ENCODE data around the gene TESPA1.
"Not testable (repeated sequence)": the region's sequence is repeated elsewhere in the genome, so short reads cannot be mapped to it uniquely, and the experiment has no call there.

The TESPA1 gene

DNA sequence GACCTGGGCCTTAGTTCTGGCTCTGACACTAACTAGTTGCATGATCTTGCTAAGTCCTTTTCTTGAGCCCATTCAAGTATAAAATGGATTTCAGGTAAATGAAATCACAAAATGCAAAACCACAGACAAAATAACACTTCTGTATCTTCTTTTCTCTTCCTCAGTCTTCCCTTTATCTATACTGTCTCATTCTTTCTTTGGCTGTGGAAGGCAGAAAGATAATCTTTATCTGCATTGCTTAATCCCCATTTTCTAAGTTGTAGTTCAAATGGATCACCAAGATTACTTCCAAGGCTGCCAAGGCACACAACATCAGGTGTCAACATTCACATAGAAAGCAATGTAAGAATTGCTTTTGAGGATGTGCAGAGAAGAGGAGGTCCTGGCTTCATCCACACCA, 30.3 kb downstream of the TESPA1 start:
- H3K4me3 ChIP-seq (ENCODE audit: low read depth, low read length): no peak overlapping the region
- no peak for DNase-seq (ENCODE audit: low read depth)

DNA sequence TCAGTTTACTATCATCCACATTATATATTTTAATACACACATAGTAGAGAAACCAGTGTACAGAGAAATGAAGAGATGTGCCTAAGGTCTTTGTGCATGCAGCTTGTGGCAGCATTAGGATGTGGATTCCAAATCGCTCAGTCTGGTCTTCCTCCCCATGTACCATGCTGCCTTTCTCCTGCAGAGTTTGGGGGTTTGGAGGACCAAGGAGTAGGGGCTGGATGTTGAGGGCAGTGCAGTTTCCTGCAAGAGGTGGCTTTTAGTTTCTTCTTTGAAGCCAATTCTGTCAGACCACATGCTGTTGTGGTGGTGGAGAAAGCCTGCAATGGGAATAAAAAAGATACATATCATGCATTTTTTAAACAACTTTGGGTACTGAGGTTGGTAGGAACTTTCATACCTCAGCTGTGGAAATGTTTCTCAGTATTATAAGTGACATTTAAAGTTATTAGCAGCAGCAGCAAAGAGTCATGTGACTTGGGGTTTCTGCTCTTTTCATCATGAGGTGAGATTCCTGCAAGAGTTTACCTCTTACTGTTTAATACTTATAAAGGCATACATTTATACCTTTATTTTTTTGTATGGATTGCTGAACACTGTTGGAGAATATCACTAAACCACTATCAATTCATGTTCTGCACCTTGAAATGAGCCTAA, 34.4 kb downstream of the TESPA1 start:
- no peak overlapping the region for H3K4me3 ChIP-seq (ENCODE audit: low read depth, low read length)
- DNase-seq (ENCODE audit: low read depth): no peak

DNA sequence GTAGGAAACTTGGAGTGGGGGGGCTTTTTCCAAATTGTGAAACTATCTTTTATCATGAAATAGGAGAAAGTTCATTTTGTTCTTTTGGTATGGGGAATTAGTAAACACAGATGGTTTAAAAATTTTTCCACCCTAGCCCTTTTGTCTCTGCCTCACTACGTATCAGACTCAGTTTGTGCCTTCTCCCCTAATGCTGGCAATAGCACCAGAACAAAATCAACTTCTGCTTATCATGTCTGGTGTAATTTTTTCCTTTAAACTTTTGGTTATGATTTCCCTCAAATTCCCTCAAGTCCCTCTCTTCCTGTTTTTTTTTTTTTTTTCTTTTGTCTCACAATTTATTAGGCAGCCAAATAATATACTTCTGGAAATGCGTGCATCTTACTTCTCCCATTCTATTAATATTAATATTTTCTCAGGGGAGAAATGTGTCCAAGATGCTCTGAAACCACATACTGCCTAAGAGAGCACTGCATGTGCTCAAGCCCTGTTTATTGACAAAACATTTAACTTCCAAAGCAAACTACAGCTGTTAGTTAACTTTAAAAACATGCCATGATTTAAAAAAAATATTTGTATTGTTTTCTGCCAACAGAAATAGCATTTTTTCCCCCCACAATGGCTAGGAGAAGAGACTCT, 35.4 kb downstream of the TESPA1 start:
- H3K4me3 ChIP-seq (ENCODE audit: low read depth, low read length): no peak overlapping the region
- no peak for DNase-seq (ENCODE audit: low read depth)

- H3K4me3 ChIP-seq (ENCODE audit: low read depth, low read length): no peak overlapping the region
- DNase-seq (ENCODE audit: low read depth): no peak
These were observed 36.4 kb downstream of the TESPA1 start for GRCh38 chr12:54948171-54948570.

DNA sequence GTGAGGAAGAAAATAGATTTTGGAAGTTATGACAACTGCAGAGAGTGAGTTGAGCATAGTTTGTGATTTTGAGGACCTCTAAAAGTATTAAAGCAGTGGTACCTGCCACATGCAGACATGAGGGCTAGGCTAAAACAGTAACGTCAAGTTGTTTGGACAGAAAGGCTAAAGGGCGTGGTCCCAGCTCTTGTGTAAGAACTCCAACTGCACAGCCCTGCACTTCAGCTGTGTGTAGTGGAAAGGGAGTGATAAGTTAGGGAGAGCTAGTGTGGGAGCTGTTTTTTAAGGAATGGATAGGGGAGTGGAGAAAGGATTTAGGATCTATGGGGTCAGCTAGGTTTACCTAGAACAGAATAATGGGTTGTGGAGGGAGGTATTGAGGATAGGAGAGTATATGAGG, 39.5 kb downstream of the TESPA1 start:
- H3K4me3 ChIP-seq (ENCODE audit: low read depth, low read length): no peak overlapping the region
- DNase-seq (ENCODE audit: low read depth): no peak

GRCh38 chr12:54943292-54943691, 41.3 kb downstream of the TESPA1 start:
- H3K4me3 ChIP-seq (ENCODE audit: low read depth, low read length); DNase-seq (ENCODE audit: low read depth): not testable (repeated sequence)

DNA sequence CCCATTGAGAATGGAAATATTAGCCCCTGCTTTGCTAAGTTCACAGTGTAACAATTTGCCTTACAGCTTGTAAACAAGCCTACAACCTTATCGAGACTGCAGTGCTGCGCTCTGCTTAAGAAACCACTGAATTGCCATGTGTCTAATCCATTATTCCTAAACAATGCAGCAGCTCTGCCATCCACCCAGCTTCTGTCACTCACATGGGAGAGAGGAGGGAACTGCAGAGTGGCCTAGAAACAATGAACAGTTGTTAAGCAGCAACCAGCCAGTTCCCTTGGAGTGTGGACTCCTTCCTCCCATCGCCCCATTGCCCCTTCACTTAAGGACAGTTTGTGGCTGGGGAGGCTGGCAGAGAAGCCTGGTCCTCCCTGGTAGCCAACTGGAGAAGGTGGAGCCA, 42.9 kb downstream of the TESPA1 start:
- no peak for DNase-seq (ENCODE audit: low read depth)
- no peak overlapping the region for H3K4me3 ChIP-seq (ENCODE audit: low read depth, low read length)

GRCh38 chr12:54940727-54941315, 43.7 kb downstream of the TESPA1 start:
- H3K4me3 ChIP-seq (ENCODE audit: low read depth, low read length): no peak overlapping the region
- DNase-seq (ENCODE audit: low read depth): no peak

DNA sequence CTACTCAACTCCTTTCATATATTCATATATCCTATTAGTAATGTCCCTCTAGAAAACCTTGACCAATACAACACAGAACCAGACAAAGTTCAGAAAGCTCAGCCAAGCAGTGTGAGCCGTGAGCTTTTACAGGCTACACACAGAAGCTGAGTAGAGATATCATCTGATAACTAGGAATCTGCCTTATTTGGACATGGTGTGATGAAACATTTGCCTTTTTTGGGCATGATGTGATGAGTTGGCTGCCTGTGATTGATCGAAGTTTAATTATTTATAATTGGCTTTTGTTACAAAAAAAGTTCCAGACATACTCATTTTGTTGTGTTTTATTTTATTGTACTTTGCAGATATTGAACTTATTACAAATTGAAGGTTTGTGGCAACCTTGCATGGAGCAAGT, 46.6 kb downstream of the TESPA1 start:
- no peak for DNase-seq (ENCODE audit: low read depth)
- no peak overlapping the region for H3K4me3 ChIP-seq (ENCODE audit: low read depth, low read length)

- DNase-seq (ENCODE audit: low read depth): no peak
- H3K4me3 ChIP-seq (ENCODE audit: low read depth, low read length): no peak overlapping the region
These were observed 47.2 kb downstream of the TESPA1 start for GRCh38 chr12:54937376-54937775.

GRCh38 chr12:54936736-54937135, 47.8 kb downstream of the TESPA1 start:
- no peak overlapping the region for H3K4me3 ChIP-seq (ENCODE audit: low read depth, low read length)
- DNase-seq (ENCODE audit: low read depth): no peak

- no peak overlapping the region for H3K4me3 ChIP-seq (ENCODE audit: low read depth, low read length)
- DNase-seq (ENCODE audit: low read depth): peak; percentile 89
These were observed 49.2 kb downstream of the TESPA1 start for GRCh38 chr12:54935235-54935951.

DNA sequence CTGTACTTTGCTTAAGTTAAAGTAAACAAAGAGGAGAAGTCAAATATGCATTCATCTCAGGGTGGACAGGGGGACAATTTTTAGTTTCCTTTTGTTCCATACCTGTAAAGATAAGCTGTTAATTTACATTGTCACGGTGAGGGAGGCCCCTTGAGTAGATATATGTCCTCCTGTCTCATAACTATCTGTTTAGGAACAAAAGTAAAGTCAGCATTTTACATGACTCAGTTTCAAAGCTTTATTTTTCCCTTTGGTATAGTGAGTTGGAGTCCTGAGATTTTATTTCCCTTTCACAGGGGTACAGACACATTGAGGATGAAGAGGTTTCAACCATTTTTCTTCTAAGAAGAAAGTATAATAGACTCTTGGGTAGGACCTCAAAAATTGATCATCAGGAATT, 50.1 kb downstream of the TESPA1 start:
- H3K4me3 ChIP-seq (ENCODE audit: low read depth, low read length): no peak overlapping the region
- DNase-seq (ENCODE audit: low read depth): no peak

DNA sequence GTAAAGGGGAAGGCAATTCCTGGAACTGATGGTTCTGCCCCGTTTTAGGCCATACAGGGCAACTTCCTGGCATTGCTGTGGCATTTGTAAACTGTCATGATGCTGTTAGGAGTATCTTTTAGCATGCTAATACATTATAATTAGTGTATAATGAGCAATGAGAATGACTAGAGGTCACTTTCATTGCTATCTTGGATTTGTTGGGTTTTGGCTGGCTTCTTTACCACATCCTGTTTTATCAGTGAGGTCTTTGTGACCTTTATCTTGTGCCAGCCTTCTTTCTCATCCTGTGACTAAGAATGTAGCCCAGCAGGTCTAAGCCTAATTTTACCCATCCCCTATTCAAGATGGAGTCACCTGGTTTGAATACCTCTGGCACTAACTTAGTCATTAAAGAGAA, 51.2 kb downstream of the TESPA1 start:
- H3K4me3 ChIP-seq (ENCODE audit: low read depth, low read length): no peak overlapping the region
- DNase-seq (ENCODE audit: low read depth): no peak

- no peak for DNase-seq (ENCODE audit: low read depth)
- H3K4me3 ChIP-seq (ENCODE audit: low read depth, low read length): no peak overlapping the region
These were observed 51.9 kb downstream of the TESPA1 start for GRCh38 chr12:54932691-54933090.

DNA sequence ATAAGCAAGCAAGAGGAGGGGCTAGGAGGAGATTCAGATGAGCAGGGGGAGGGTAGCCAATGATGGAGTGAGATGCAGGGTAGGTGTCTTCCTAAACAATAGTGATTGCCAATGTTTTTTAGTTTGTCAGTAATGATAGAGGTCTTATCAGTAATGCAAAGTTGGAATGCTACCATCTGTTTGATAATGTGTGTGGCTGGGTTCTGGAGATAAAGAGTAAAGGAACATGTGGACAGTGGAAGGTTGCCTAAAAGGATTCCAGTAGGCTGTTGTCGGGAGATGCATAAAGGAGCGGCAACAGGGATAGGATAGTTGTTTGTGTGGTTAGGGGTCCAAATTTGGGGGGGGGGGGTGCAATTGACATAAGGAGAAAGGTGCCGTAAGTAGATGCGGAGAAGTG, 52.5 kb downstream of the TESPA1 start:
- no peak for DNase-seq (ENCODE audit: low read depth)

GRCh38 chr12:54929998-54930397, 54.6 kb downstream of the TESPA1 start:
- H3K4me3 ChIP-seq (ENCODE audit: low read depth, low read length): no peak overlapping the region
- no peak for DNase-seq (ENCODE audit: low read depth)

More for the DNA sequence above, 52.5 kb downstream of the TESPA1 start:
- H3K4me3 ChIP-seq (ENCODE audit: low read depth, low read length): no peak overlapping the region

GRCh38 chr12:54926246-54926645, 58.3 kb downstream of the TESPA1 start:
- no peak for DNase-seq (ENCODE audit: low read depth)
- H3K4me3 ChIP-seq (ENCODE audit: low read depth, low read length): no peak overlapping the region

DNA sequence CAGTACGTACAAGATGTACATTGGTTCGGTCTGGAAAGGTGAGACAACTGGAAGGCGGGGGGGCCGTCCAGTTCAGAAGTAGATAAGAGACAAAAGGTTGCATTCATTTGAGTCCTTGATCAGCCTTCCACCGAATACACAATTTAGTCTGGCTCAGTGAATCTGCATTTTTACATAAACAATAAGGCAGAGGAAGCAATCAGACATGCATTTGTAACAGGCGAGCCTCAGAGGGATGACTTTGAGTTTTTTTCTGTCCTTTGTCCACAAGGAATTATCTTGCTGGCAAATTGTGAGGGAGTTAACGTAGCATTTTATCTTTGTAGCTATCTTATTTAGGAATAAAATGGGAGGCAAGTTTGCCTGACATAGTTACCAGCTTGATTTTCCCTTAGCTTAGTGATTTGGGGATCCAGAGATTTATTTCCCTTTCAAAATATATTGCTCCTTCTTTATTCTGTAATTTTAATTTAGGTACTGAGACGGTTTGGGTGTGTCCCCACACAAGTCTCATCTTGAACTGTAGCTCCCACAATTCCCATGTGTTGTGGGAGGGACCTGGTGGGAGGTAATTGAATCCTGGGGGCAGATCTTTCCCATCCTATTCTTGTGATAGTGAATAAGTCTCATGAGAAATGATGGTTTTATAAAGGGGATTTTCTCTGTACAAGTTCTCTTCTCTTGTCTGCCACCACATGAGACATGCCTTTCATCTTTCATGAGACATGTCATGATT, 59.4 kb downstream of the TESPA1 start:
- H3K4me3 ChIP-seq (ENCODE audit: low read depth, low read length): no peak overlapping the region
- no peak for DNase-seq (ENCODE audit: low read depth)

DNA sequence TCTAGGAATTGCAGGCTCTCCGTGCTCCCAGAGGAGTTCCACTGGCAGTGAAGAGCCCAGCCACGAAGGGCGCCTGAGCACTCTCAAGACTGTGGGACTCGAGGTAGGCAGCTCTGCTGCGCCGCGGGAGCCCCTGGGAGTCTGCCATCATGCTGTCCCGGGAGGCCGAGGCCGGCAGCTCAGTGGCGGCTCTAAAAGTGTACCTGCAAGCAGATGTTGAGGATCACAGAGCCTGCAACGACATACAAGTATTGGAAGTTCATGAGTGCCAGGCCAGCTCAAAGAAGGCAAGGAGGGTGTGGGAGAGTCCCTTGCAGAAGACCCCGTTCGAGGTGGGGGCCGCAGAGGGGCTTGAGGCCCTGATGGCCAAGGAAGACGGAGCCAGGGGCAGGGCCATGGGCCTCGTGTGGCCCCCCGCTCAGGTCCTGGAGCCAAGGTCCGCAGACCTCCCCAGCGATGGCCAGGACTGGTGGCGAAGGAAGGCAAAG, 67.5 kb downstream of the TESPA1 start:
- no peak for DNase-seq (ENCODE audit: low read depth)
- no peak overlapping the region for H3K4me3 ChIP-seq (ENCODE audit: low read depth, low read length)
